H9 (cell line): Measurements from ENCODE around the gene OR9Q2. TPM values are rescaled to one million over a fixed set of nuclear protein-coding genes. Genes with fewer than 3 reads are reported as not detected.

ENCODE experiments used
- DNase-seq: peaks from one replicate; pipeline ENCODE4 v3.0.0-alpha.2; 2017
- H2AFZ ChIP-seq: one replicate; pipeline ENCODE4 v1.6.1; 2013; ENCODE audit warnings: mild to moderate bottlenecking, low read length, control low read depth, moderate library complexity
- H2AK5ac ChIP-seq: 2 replicates; pipeline ENCODE4 v1.6.1; 2013; ENCODE audit warnings: low read length, control low read depth, mixed read lengths; ENCODE audit not compliant: insufficient read length
- H2BK120ac ChIP-seq: one replicate; pipeline ENCODE4 v1.6.1; 2013; ENCODE audit warnings: low read depth, mild to moderate bottlenecking, low read length, control low read depth, inconsistent platforms; ENCODE audit not compliant: poor library complexity, severe bottlenecking
- H2BK12ac ChIP-seq: 2 replicates; pipeline ENCODE4 v1.6.1; 2013; ENCODE audit warnings: low read length, control low read depth, mixed read lengths, low read depth; ENCODE audit not compliant: insufficient read length
- H2BK15ac ChIP-seq: 2 replicates; pipeline ENCODE4 v1.6.1; 2013; ENCODE audit warnings: low read depth, low read length, control low read depth
- H2BK20ac ChIP-seq: one replicate; pipeline ENCODE4 v1.6.1; 2013; ENCODE audit warnings: low read depth, mild to moderate bottlenecking, low read length, control low read depth, inconsistent platforms; ENCODE audit not compliant: poor library complexity, severe bottlenecking
- H2BK5ac ChIP-seq: 2 replicates; pipeline ENCODE4 v1.6.1; 2013; ENCODE audit warnings: low read length, control low read depth, mixed read lengths; ENCODE audit not compliant: insufficient read length
- H3K14ac ChIP-seq: 2 replicates; pipeline ENCODE4 v1.6.1; 2013; ENCODE audit warnings: low read length, control low read depth; ENCODE audit not compliant: insufficient read depth
- H3K18ac ChIP-seq: 2 replicates; pipeline ENCODE4 v1.6.1; 2013; ENCODE audit warnings: low read depth, mild to moderate bottlenecking, mixed read lengths, low read length, control low read depth; ENCODE audit not compliant: insufficient read length
- H3K23ac ChIP-seq: 2 replicates; pipeline ENCODE4 v1.6.1; 2013; ENCODE audit warnings: low read length, control low read depth, mixed read lengths, low read depth; ENCODE audit not compliant: insufficient read length
- H3K23me2 ChIP-seq: 2 replicates; pipeline ENCODE4 v1.6.1; 2013; ENCODE audit warnings: low read depth, mild to moderate bottlenecking, mixed read lengths, low read length, control low read depth; ENCODE audit not compliant: insufficient read length, poor library complexity, severe bottlenecking
- H3K27ac ChIP-seq: 2 replicates; pipeline ENCODE4 v1.5.1; 2013; ENCODE audit warnings: low read length, control low read depth, mixed read lengths, low read depth; ENCODE audit not compliant: insufficient read length
- H3K27me3 ChIP-seq: 2 replicates; pipeline ENCODE4 v1.6.1; 2013; ENCODE audit warnings: low read length, control low read depth, inconsistent platforms; ENCODE audit not compliant: insufficient read depth
- H3K4ac ChIP-seq: 2 replicates; pipeline ENCODE4 v1.6.1; 2013; ENCODE audit warnings: low read depth, mild to moderate bottlenecking, control low read depth, inconsistent platforms, low read length, moderate library complexity
- H3K4me1 ChIP-seq: 2 replicates; pipeline ENCODE4 v1.6.1; 2013; ENCODE audit warnings: low read length, control low read depth, inconsistent platforms; ENCODE audit not compliant: insufficient read depth
- H3K4me2 ChIP-seq: 2 replicates; pipeline ENCODE4 v1.6.1; 2013; ENCODE audit warnings: low read length, control low read depth, mixed read lengths; ENCODE audit not compliant: insufficient read length, insufficient read depth
- H3K56ac ChIP-seq: 2 replicates; pipeline ENCODE4 v1.6.1; 2013; ENCODE audit warnings: low read depth, mild to moderate bottlenecking, mixed read lengths, low read length, control low read depth; ENCODE audit not compliant: insufficient read length
- H3K79me1 ChIP-seq: 2 replicates; pipeline ENCODE4 v1.6.1; 2013; ENCODE audit warnings: low read depth, mild to moderate bottlenecking, moderate library complexity, low read length, control low read depth, inconsistent platforms; ENCODE audit not compliant: insufficient read depth, poor library complexity, severe bottlenecking
- H3K79me2 ChIP-seq: 2 replicates; pipeline ENCODE4 v1.6.1; 2013; ENCODE audit warnings: low read length, control low read depth, inconsistent platforms; ENCODE audit not compliant: insufficient read depth
- H3K9ac ChIP-seq: 2 replicates; pipeline ENCODE4 v1.6.1; 2013; ENCODE audit warnings: low read length, control low read depth, mixed read lengths; ENCODE audit not compliant: insufficient read length; ENCODE audit errors: extremely low read depth
- H3K9me3 ChIP-seq: one replicate; pipeline ENCODE4 v1.6.1; 2013; ENCODE audit warnings: low read depth, low read length, inconsistent platforms; ENCODE audit not compliant: control insufficient read depth
- H3T11ph ChIP-seq: one replicate; pipeline ENCODE4 v1.6.1; 2013; ENCODE audit warnings: mild to moderate bottlenecking, low read length, control low read depth, inconsistent platforms
- H4K20me1 ChIP-seq: one replicate; pipeline ENCODE4 v1.6.1; 2013; ENCODE audit not compliant: control insufficient read depth, insufficient read length, insufficient read depth
- H4K5ac ChIP-seq: 2 replicates; pipeline ENCODE4 v1.6.1; 2013; ENCODE audit warnings: low read depth, mild to moderate bottlenecking, mixed read lengths, low read length, control low read depth; ENCODE audit not compliant: insufficient read length
- H4K8ac ChIP-seq: replicated peaks from 2 replicates; pipeline ENCODE4 v1.6.1; 2013; ENCODE audit warnings: low read length, control low read depth, mixed read lengths, low read depth; ENCODE audit not compliant: insufficient read length
- H4K91ac ChIP-seq: 2 replicates; pipeline ENCODE4 v1.6.1; 2013; ENCODE audit warnings: low read depth, mild to moderate bottlenecking, moderate library complexity, mixed read lengths, low read length, control low read depth; ENCODE audit not compliant: insufficient read length
- H3K27ac Mint-ChIP-seq, 3 experiments: 2 replicates in 2 of 3; 3 replicates in 1 of 3; pipeline ENCODE4 v1.8.0; 2020 to 2021; ENCODE audit warnings: mixed read lengths in 3 of 3, mild to moderate bottlenecking in 1 of 3, moderate library complexity in 1 of 3
- H3K27me3 Mint-ChIP-seq: 2 replicates; pipeline ENCODE4 v1.8.0; 2021; ENCODE audit warnings: low read depth, mild to moderate bottlenecking, moderate library complexity, mixed read lengths
- H3K36me3 Mint-ChIP-seq, 3 experiments: 2 replicates in 2 of 3; 3 replicates in 1 of 3; pipeline ENCODE4 v1.8.0; 2020 to 2021; ENCODE audit warnings: low read depth in 3 of 3, mixed read lengths in 3 of 3; ENCODE audit not compliant: insufficient read depth in 1 of 3
- H3K4me1 Mint-ChIP-seq, 2 experiments: 2 replicates each; pipeline ENCODE4 v1.8.0; 2020; ENCODE audit warnings: mixed read lengths in 2 of 2
- H3K4me3 Mint-ChIP-seq, 2 experiments: 2 replicates in 1 of 2; 3 replicates in 1 of 2; pipeline ENCODE4 v1.8.0; 2020 to 2021; ENCODE audit warnings: mild to moderate bottlenecking in 2 of 2, mixed read lengths in 2 of 2, moderate library complexity in 1 of 2
- H3K9me3 Mint-ChIP-seq, 2 experiments: 2 replicates in 1 of 2; 3 replicates in 1 of 2; pipeline ENCODE4 v1.8.0; 2020; ENCODE audit warnings: mild to moderate bottlenecking in 2 of 2, mixed read lengths in 2 of 2, moderate library complexity in 1 of 2
- CTCF ChIP-seq: fragments of 200-600 bp; sonication (generic); conservative IDR thresholded peaks from 3 replicates; pipeline ENCODE4 v1.8.0; 2021; ENCODE audit warnings: antibody characterized with exemption, mild to moderate bottlenecking
- WGBS: extraction: QIAGEN DNeasy Blood & Tissue Kit; methylation state at CpG from one replicate; pipeline ENCODE4 v1.1.7; 2013; ENCODE audit warnings: missing lambda C conversion rate, low lambda C conversion rate, mixed read lengths; ENCODE audit not compliant: insufficient read length; ENCODE audit errors: extremely low coverage; 5-methylcytosine and 5-hydroxymethylcytosine counted together
- long read RNA-seq: library from polyadenylated mRNA; unstranded; transcript quantifications from one replicate; pipeline ENCODE4 v2.0.0, GENCODE V29; 2020
- total RNA-seq: library from RNA; stranded (reverse); gene quantifications from 2 replicates; pipeline ENCODE4 v1.2.1, GENCODE V29; 2021

The OR9Q2 gene
- total RNA-seq = not detected in 2 replicates
- long read RNA-seq = 0 reads

GRCh38 chr11:58188770-58189169, at the start of gene OR9Q2:
Gene OR9Q2, plus strand, starts transcription at chr11:58189070. Its CDS starts 1,421 bp downstream, at chr11:58190491.
- H3K23me2 ChIP-seq = no peaks in the 10 kb centered on the region
- H3K4me2 ChIP-seq = no peak within 1 kb of the TSS
- H2AFZ ChIP-seq = no peak within 1 kb of the TSS
- H3K18ac ChIP-seq = no peak within 1 kb of the TSS
- TF ChIP-seq CTCF = no peak
- no peak for DNase-seq
- no peak within 1 kb of the TSS for H2BK15ac ChIP-seq
- Mint-ChIP-seq H3K4me1 (no peaks in the 10 kb centered on the region), H3K27me3 (peaks cover 2% of the 10 kb centered on the region; the same call in 1 of the 2 replicates), H3K36me3 (no peaks in the 10 kb centered on the region; a peak in 1 of 7 replicates), H3K4me3 (no peak within 1 kb of the TSS), H3K27ac (no peak within 1 kb of the TSS), H3K9me3 (peaks cover 0 to 2% of the 10 kb centered on the region in 2 experiments; a peak in 1 of 5 replicates)
- H3T11ph ChIP-seq = no peak within 1 kb of the TSS
- H3K4ac ChIP-seq = no peak within 1 kb of the TSS
- no peak within 1 kb of the TSS for H3K14ac ChIP-seq
- H3K9me3 ChIP-seq = no peaks in the 10 kb centered on the region
- H2BK120ac ChIP-seq = no peak within 1 kb of the TSS
- H3K56ac ChIP-seq = no peak within 1 kb of the TSS
- no peak within 1 kb of the TSS for H4K5ac ChIP-seq
- no peak within 1 kb of the TSS for H3K27ac ChIP-seq
- WGBS = no CpG with 5 or more reads among the region's 2 CpGs
- no peak within 1 kb of the TSS for H2AK5ac ChIP-seq
- no peaks in the 10 kb centered on the region for H3K4me1 ChIP-seq
- H4K8ac ChIP-seq = no peak within 1 kb of the TSS
- H4K91ac ChIP-seq = no peak within 1 kb of the TSS
- H3K79me2 ChIP-seq = no peaks in the 10 kb centered on the region
- no peak within 1 kb of the TSS for H3K23ac ChIP-seq
- no peak within 1 kb of the TSS for H2BK5ac ChIP-seq
- no peak within 1 kb of the TSS for H2BK20ac ChIP-seq
- H3K27me3 ChIP-seq = no peaks in the 10 kb centered on the region
- no peaks in the 10 kb centered on the region for H4K20me1 ChIP-seq
- H3K9ac ChIP-seq = no peak within 1 kb of the TSS
- no peak within 1 kb of the TSS for H2BK12ac ChIP-seq
- H3K79me1 ChIP-seq = no peaks in the 10 kb centered on the region
